Ectodermal cell (in vitro differentiated cells): ENCODE measurements around the gene DCTD.

Experiments
- H3K27ac ChIP-seq: 2 replicates; pipeline ENCODE4 v1.7.0; 2013; ENCODE audit warnings: mild to moderate bottlenecking, low read depth, low read length; ENCODE audit not compliant: insufficient read depth, poor library complexity, severe bottlenecking
- H3K27me3 ChIP-seq: 2 replicates; pipeline ENCODE4 v1.7.0; 2013; ENCODE audit warnings: mild to moderate bottlenecking, low read length; ENCODE audit not compliant: insufficient read depth, control insufficient read depth, poor library complexity, severe bottlenecking
- H3K36me3 ChIP-seq: one replicate; pipeline ENCODE4 v1.7.0; 2013; ENCODE audit warnings: low read length; ENCODE audit not compliant: control insufficient read depth, insufficient read depth
- H3K4me1 ChIP-seq: one replicate; pipeline ENCODE4 v1.7.0; 2013; ENCODE audit warnings: low read length; ENCODE audit not compliant: control insufficient read depth, insufficient read depth
- H3K4me3 ChIP-seq: 2 replicates; pipeline ENCODE4 v1.7.0; 2013; ENCODE audit warnings: low read depth, low read length, control low read depth; ENCODE audit not compliant: insufficient read depth
- H3K9me3 ChIP-seq: 2 replicates; pipeline ENCODE4 v1.7.0; 2013; ENCODE audit warnings: mild to moderate bottlenecking, low read length, moderate library complexity; ENCODE audit not compliant: control insufficient read depth
- WGBS, 2 experiments: methylation state at CpG; one replicate each; pipeline ENCODE4 v1.1.7; 2013; ENCODE audit warnings: missing lambda C conversion rate in 2 of 2; 5-methylcytosine and 5-hydroxymethylcytosine counted together

Gene DCTD

DNA sequence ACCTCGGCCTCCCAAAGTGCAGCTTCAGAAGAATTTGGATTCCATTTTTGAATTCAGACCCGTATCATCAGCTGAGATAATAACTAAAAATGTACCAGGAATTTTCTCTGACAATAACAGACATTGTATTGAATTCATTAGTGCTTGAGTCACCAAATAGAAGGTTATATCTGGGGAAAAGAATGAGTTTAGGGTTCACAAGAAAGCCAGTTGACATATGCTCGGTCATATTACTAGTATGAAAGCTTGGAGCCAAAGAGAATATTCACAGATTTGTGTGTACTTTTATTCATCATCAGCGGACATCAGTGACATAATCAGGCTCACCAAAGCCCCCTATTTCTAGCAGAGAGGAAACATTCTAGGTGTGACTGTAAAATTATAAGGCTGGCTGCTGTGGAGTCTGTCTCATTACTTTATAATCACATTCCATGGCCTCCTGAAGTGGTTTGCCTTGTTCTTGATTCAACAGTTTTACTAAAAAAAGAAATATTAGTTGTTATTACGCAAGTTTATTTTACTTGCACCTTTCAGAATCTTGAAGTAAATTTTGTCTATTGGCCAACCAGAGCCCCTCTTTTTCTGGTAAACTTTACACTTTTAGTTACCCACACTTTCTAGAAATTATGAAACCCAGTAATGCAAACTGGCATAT is 14.6 kb upstream of the DCTD start:
- Histone ChIP-seq H3K27me3 (no peaks in the 10 kb centered on the region), H3K36me3 (no peaks in the 10 kb centered on the region), H3K4me3 (no peak overlapping the region), H3K4me1 (no peaks in the 10 kb centered on the region), H3K27ac (no peak overlapping the region), H3K9me3 (no peaks in the 10 kb centered on the region)
- WGBS, 2 experiments = 95 to 99% methylated on average over 4 to 5 of the region's 5 CpGs

DNA sequence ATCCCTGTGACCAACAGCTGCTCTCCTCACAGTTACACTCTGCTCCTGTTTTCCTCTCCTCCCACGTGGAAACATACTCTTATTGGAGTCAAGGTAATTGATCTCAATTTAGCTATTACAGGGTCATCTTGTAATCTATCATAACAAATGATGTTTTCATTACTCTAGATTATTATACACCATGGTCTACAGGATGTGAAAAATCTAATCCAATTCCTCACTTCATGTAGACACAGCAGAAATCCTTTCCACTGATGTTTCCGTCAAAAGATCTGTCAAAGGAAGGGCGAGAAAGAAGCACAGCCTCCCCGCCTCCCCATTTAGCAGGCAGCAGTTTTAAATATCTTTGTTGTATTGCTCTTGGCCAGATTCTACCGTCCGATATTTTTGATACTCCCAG is 13.7 kb upstream of the DCTD start:
- no peak overlapping the region for H3K4me3 ChIP-seq
- H3K36me3 ChIP-seq = no peaks in the 10 kb centered on the region
- no peaks in the 10 kb centered on the region for H3K4me1 ChIP-seq
- H3K27ac ChIP-seq = no peak overlapping the region
- H3K27me3 ChIP-seq = no peaks in the 10 kb centered on the region
- H3K9me3 ChIP-seq = no peaks in the 10 kb centered on the region
- 92% methylated on average over 3 to 4 of the region's 6 CpGs for WGBS, 2 experiments

- Histone ChIP-seq H3K4me1 (no peaks in the 10 kb centered on the region), H3K27me3 (no peaks in the 10 kb centered on the region), H3K27ac (no peak overlapping the region), H3K36me3 (no peaks in the 10 kb centered on the region), H3K9me3 (no peaks in the 10 kb centered on the region), H3K4me3 (no peak overlapping the region)
- WGBS, 2 experiments = 99 to 100% methylated on average over 3 of the region's 3 CpGs
Observed at GRCh38 chr4:182929296-182929695, 12.1 kb upstream of the DCTD start.

DNA sequence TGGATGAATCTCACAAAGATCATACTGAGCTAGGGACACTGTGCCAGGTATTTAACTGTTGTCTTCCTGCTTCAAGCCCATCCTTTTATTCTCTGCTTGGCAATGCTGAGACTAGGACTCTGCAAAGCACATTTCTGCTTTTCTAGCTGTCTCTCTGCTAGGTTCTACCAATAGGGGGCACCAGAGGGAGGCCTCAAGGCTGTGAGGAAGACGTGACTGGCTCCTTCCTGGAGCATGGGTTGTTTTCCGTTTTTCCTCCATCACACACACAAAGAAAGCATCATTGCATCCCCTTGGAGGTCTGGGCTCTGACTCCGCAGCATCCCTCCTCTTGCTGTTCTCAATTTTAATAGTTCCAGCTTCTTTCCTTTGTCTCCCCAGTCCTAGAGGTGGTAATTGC is 10.9 kb upstream of the DCTD start:
- H3K27ac ChIP-seq = no peak overlapping the region
- H3K4me3 ChIP-seq = no peak overlapping the region
- no peaks in the 10 kb centered on the region for H3K9me3 ChIP-seq
- no peaks in the 10 kb centered on the region for H3K27me3 ChIP-seq
- no peaks in the 10 kb centered on the region for H3K36me3 ChIP-seq
- WGBS, 2 experiments = 62 to 67% methylated on average over 3 of the region's 3 CpGs
- H3K4me1 ChIP-seq = no peaks in the 10 kb centered on the region

- Histone ChIP-seq H3K27ac (no peak overlapping the region), H3K36me3 (no peaks in the 10 kb centered on the region), H3K4me3 (no peak overlapping the region), H3K9me3 (no peaks in the 10 kb centered on the region), H3K4me1 (no peaks in the 10 kb centered on the region), H3K27me3 (no peaks in the 10 kb centered on the region)
- 78 to 96% methylated on average over 2 to 3 of the region's 3 CpGs for WGBS, 2 experiments
Observed at GRCh38 chr4:182927505-182927904, 10.3 kb upstream of the DCTD start.

DNA sequence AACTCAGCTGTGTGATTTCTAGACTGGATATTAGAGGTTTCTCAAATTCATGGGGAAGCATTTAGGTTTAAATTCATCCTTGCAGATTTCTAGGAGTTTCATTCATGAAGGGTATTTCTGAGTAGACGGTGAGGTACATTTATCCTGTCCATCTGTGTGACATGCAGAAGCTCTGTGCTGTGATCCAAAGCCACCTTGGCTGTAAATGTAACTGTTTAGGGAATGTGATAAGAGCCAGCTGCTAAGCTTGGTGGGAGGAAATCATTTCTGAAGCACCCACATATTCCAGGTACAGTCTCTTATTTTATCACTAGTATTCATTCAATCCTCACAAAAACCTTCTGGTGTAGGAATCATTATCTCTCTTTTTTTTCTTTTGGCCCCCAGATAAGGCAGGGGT is 8.7 kb upstream of the DCTD start:
- H3K4me1 ChIP-seq = no peaks in the 10 kb centered on the region
- no peaks in the 10 kb centered on the region for H3K9me3 ChIP-seq
- H3K4me3 ChIP-seq = no peak overlapping the region
- H3K36me3 ChIP-seq = no peaks in the 10 kb centered on the region
- no peaks in the 10 kb centered on the region for H3K27me3 ChIP-seq
- H3K27ac ChIP-seq = no peak overlapping the region
- WGBS, 2 experiments = 92 to 100% methylated on average over 1 of the region's 1 CpG

DNA sequence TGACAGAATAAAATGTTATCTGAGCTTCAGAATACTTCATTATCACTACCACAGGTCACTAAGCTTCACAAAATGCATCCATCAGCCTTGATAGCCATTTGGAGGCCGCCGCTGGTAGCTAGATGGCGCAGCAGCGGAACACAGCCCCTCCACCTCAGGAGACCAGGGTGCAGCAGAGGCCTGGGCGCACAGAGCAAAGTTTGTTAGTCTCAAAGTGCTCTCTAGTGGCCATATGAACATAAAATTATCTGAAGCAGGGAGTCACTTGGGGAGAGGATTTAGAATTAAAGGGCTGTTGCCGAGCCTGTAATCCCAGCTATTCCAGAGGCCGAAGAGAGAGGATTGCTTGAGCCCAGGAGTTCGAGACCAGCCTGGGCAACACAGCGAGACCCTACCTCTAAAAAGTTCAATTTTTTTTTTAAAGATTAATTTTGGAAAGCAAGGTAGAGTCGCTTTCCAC is 8.1 kb upstream of the DCTD start:
- Histone ChIP-seq H3K4me1 (no peaks in the 10 kb centered on the region), H3K9me3 (no peaks in the 10 kb centered on the region), H3K27ac (no peak overlapping the region), H3K36me3 (no peaks in the 10 kb centered on the region), H3K4me3 (no peak overlapping the region), H3K27me3 (no peaks in the 10 kb centered on the region)
- WGBS, 2 experiments = 45 to 49% methylated on average over 10 of the region's 10 CpGs

DNA sequence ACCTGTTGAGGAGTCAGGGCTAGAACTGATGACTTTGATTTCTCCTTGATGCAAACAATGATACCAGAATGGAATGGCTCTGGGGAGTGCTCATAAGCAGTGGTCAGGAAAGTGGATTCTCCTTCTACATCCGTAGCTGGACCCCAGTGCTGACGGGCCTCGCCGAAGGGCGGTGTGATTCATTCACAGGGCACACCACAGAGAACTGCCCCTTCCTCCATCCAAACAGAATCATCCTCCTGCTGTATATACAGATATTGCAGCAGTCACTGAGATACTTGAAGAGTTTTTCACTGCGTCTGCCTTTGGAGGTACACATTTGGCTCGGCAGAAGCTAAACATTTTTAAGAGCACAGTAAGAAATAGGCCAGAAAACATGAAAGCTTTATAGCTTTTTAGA is 7.3 kb upstream of the DCTD start:
- Histone ChIP-seq H3K4me3 (no peak overlapping the region), H3K27me3 (no peaks in the 10 kb centered on the region)

DNA sequence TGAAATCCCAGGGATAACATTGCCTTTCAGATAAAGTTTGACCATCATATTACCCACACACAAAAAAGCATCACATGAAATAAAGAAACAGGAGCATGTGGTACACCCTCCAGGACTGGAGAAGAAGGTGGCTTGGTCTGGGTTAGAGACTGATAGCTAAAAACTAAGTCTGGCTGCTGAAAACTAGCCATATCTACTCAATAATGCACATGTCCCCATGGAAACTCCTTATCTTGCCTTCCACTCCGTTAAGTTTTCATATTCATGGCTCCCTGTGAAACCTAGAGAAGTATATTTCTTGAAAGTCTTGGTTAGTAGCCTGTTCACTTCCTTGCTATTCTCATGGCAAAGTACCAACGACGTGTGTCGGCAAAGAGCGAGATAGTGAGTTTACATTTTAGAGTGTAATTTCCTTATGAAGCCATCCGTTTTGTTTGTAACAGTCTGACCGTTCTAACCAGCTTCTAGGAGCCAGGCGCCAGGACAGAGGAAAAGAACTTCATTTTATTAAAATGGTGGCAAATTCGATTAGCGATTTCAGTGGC is 6.7 kb upstream of the DCTD start:
- Histone ChIP-seq H3K27ac (no peak overlapping the region), H3K4me3 (no peak overlapping the region), H3K4me1 (no peaks in the 10 kb centered on the region), H3K36me3 (no peaks in the 10 kb centered on the region), H3K9me3 (no peaks in the 10 kb centered on the region), H3K27me3 (peaks cover 3% of the 10 kb centered on the region)
- WGBS, 2 experiments = 93 to 96% methylated on average over 10 of the region's 10 CpGs

More for the DNA sequence above, 7.3 kb upstream of the DCTD start:
- 89 to 98% methylated on average over 7 of the region's 7 CpGs for WGBS, 2 experiments
- Histone ChIP-seq H3K4me1 (no peaks in the 10 kb centered on the region), H3K36me3 (no peaks in the 10 kb centered on the region), H3K27ac (no peak overlapping the region), H3K9me3 (no peaks in the 10 kb centered on the region)

DNA sequence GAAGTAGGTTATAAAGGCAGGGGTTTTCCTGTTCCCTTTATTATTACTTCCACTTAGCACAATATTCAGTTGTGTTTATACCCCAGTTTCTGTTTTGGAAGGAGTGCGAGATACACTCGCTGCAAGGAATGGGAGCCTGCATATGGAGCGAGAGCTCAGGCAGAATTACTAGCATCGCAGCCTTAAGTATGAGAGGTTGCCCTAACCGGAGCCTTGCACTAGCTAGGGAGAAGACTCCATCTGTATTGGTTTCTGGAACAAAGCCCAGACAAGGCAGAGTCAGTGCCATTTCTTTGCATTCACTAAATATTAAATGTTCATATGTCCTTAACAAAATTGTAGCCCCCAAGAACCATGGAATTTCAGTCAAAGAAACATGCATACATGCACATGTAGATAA is 6.2 kb upstream of the DCTD start:
- Histone ChIP-seq H3K27me3 (peaks cover 5% of the 10 kb centered on the region), H3K27ac (no peak overlapping the region), H3K4me1 (peaks cover 2% of the 10 kb centered on the region), H3K4me3 (no peak overlapping the region), H3K36me3 (no peaks in the 10 kb centered on the region), H3K9me3 (no peaks in the 10 kb centered on the region)
- WGBS, 2 experiments = 94 to 95% methylated on average over 5 of the region's 5 CpGs
